GM10266 (cell line): ENCODE measurements around the gene ZBTB25.

Experiments used
- DNase-seq: peaks from one replicate; pipeline ENCODE4 v3.0.0; 2012; ENCODE audit errors: extremely low spot score
- TF ChIP-seq, protein P1 (sequence below): IDR thresholded peaks from 2 replicates; pipeline ENCODE4 v1.5.1; 2012; ENCODE audit warnings: mild to moderate bottlenecking, low read depth; ENCODE audit not compliant: control insufficient read depth, insufficient read depth; ENCODE audit errors: missing control alignments

ZBTB25 gene

DNA sequence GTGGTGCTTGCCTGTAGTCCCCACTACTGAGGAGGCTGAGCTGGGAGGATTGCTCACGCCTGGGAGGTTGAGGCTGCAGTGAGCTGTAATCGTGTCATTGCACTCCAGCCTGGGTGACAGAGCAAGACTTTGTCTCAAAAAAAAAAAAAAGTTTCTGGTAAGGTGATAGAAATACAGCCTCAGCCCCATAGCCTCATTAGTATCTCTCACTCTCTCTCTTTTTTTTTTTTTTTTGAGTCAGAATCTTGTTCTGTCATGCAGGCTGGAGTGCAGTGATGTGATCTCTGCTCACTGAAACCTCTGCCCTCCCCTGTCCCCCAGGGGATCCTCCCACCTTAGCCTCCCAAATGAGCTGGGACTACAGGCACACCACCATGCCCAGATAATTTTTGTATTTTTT lies 96.3 kb downstream of the ZBTB25 start:
- TF ChIP-seq, protein P1, sequence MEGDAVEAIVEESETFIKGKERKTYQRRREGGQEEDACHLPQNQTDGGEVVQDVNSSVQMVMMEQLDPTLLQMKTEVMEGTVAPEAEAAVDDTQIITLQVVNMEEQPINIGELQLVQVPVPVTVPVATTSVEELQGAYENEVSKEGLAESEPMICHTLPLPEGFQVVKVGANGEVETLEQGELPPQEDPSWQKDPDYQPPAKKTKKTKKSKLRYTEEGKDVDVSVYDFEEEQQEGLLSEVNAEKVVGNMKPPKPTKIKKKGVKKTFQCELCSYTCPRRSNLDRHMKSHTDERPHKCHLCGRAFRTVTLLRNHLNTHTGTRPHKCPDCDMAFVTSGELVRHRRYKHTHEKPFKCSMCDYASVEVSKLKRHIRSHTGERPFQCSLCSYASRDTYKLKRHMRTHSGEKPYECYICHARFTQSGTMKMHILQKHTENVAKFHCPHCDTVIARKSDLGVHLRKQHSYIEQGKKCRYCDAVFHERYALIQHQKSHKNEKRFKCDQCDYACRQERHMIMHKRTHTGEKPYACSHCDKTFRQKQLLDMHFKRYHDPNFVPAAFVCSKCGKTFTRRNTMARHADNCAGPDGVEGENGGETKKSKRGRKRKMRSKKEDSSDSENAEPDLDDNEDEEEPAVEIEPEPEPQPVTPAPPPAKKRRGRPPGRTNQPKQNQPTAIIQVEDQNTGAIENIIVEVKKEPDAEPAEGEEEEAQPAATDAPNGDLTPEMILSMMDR: no peak

DNA sequence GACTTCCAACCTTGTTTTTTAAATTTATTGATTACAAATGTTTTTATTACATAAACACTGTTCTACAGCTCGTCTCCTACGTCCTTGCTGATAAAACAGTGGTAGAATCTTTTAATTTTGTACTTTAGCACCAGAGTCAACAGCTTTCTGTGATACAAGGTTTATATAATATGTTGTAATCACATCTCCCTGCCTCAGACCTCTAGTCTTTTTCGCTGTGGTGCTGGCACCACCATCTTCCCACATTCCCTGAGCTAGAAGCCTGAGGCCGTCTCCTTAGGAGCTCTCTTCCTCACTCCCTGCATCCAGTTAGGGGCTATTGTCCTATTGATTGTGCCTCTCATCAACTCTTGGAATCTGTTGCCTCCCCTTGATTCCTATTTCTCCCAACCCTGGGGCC lies 98.3 kb downstream of the ZBTB25 start:
- TF ChIP-seq, protein P1: no peak

More for the DNA sequence above, 96.3 kb downstream of the ZBTB25 start:
- DNase-seq: no peak

DNA sequence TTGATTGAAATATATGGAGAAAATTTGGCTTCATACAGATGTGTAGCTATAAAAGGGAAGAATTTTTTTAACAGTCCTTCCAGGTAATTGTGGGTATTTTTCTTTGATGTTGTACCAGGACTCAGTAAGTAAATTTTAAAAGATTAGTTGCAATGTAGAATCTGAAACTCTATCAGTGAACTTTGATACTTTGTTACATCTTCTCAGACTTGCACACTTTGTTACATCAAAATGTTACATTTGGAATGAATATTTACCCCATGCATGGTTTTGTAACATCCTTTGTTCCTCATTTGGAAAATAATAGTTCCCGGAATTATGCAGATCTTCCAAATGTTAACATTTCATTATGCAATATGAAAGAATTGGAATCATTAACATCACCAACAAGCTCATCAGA lies 101.7 kb downstream of the ZBTB25 start:
- TF ChIP-seq, protein P1: no peak

More for the DNA sequence above, 98.3 kb downstream of the ZBTB25 start:
- no peak for DNase-seq

DNA sequence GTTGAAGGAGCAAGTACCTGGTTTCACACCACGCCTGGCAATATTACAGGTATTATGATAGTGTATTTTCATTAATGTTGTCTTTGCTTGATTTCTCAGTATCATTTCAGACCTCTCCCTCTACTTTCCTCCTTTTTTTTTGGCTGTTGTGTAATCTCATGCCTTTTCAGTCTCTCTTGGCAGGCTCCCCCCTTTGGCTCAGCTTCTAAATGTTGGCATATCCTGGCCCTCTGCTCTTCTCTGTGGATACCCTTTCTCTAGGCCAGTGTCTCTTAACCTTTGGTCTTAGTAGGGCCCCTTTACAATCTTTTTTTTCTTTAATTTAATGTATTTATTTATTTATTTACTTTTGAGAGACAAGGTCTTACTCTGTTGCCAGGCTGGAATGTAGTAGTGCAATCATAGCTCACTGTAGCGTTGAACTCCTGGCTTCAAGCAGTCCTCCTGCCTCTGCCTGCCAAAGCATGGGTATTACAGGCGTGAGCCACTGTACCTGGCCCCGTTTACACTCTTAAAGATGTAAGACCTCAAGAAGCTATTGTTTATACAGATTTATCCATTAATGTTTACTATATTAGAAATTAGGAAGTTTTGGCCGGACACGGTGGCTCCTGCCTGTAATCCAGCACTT lies 102.7 kb downstream of the ZBTB25 start:
- DNase-seq: no peak
- TF ChIP-seq, protein P1: no peak

More for the DNA sequence above, 101.7 kb downstream of the ZBTB25 start:
- no peak for DNase-seq
